PC-9 (cell line): ENCODE measurements around the gene CHKA.

Source experiments
- CTCF ChIP-seq: fragments of 200-600 bp; sonication (generic); conservative IDR thresholded peaks from 2 replicates; pipeline ENCODE4 v1.6.1; 2017; ENCODE audit warnings: mixed run types, antibody characterized with exemption, mild to moderate bottlenecking, moderate library complexity
- EZH2 ChIP-seq: fragments of 200-600 bp; sonication (generic); IDR thresholded peaks from 2 replicates; pipeline ENCODE4 v1.8.0; 2017; ENCODE audit warnings: antibody characterized with exemption, low read depth

GRCh38 chr11:68061508-68061907 lies 59.7 kb downstream of the CHKA start:
- TF ChIP-seq CTCF (no peak), EZH2 (no peak)
